Activated naive CD4-positive, alpha-beta T cell treated with anti-CD3 and anti-CD28 coated beads, Interleukin-2, amount 50 U/mL, for 72 hours (primary cell): Measurements from ENCODE around the gene REG4. TPM values are rescaled to one million over a fixed set of nuclear protein-coding genes. Genes with fewer than 3 reads are reported as not detected.
"Not testable (repeated sequence)": the region's sequence is repeated elsewhere in the genome, so short reads cannot be mapped to it uniquely, and the experiment has no call there.

Source experiments
- ATAC-seq, 2 donors: fragments of 150-1000 bp; cut with Tn5 transposase; 2 replicates each; pipeline ENCODE4 v1.10.0; 2021; ENCODE audit warnings: mild to moderate bottlenecking in 2 of 2, moderate library complexity in 2 of 2
- DNase-seq, 2 donors: peaks; one replicate each; pipeline ENCODE4 v3.0.0; 2021 to 2022; ENCODE audit warnings: low spot score in 2 of 2
- H3K27ac Mint-ChIP-seq, 2 donors: one replicate each; pipeline ENCODE4 v1.8.0; 2022; ENCODE audit warnings: mild to moderate bottlenecking in 2 of 2, mixed read lengths in 2 of 2
- H3K36me3 Mint-ChIP-seq, 2 donors: one replicate each; pipeline ENCODE4 v1.8.0; 2022; ENCODE audit warnings: mixed read lengths in 2 of 2
- H3K9me3 Mint-ChIP-seq, 2 donors: one replicate each; pipeline ENCODE4 v1.8.0; 2022; ENCODE audit warnings: mixed read lengths in 2 of 2
- total RNA-seq, 2 donors: library from RNA; stranded (reverse); gene quantifications; one replicate each; pipeline ENCODE4 v1.2.3, GENCODE V29; 2022

REG4 gene
- 1 to 10 TPM in 1 of 2 donors, under 1 TPM in 1; 0.89 to 7.2 TPM for total RNA-seq

GRCh38 chr1:119811387-119811786 lies at the start of gene REG4:
REG4 (minus strand) TSS chr1:119811460; CDS start chr1:119808769, 2,691 bp downstream.
- Mint-ChIP-seq H3K36me3 (no peaks in the 10 kb centered on the region), H3K27ac (no peak within 1 kb of the TSS), H3K9me3 (no peaks in the 10 kb centered on the region)
- DNase-seq (no peak), ATAC-seq (no peak)

- Mint-ChIP-seq H3K36me3 (no peaks in the 10 kb centered on the region), H3K9me3 (no peaks in the 10 kb centered on the region), H3K27ac (no peak overlapping the region)
- peak; percentile 77 to 84 for ATAC-seq
- no peak for DNase-seq
Observed at GRCh38 chr1:119859647-119860046, 48.4 kb upstream of the REG4 start.

- not testable (repeated sequence) for ATAC-seq, H3K9me3 Mint-ChIP-seq, DNase-seq, H3K36me3 Mint-ChIP-seq
- H3K27ac Mint-ChIP-seq: peak overlapping the region in 1 of 2 donors; percentile 91
Observed at GRCh38 chr1:119858556-119859214, 47.4 kb upstream of the REG4 start.

DNA sequence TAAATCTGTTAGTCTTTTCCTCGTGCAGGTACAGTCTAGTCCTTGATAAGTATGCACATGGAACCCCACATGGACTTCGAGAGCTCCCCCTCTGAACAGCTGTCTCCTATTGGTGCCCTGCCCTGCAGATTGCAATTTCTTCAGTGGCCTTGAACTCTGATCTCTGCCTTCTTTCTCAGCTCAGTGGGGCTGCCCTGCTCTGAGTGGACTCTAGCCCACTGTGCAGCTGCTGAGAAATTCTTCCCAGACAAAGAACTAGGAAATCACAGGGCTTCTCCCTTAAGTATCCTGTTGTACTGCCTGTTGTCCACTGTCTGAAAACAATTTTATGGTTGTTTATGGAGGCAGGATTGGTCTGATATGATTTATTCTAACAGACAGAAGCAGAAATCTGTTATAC lies 46.9 kb upstream of the REG4 start:
- no peak for ATAC-seq
- Mint-ChIP-seq H3K27ac (no peak overlapping the region), H3K9me3 (no peaks in the 10 kb centered on the region)

DNA sequence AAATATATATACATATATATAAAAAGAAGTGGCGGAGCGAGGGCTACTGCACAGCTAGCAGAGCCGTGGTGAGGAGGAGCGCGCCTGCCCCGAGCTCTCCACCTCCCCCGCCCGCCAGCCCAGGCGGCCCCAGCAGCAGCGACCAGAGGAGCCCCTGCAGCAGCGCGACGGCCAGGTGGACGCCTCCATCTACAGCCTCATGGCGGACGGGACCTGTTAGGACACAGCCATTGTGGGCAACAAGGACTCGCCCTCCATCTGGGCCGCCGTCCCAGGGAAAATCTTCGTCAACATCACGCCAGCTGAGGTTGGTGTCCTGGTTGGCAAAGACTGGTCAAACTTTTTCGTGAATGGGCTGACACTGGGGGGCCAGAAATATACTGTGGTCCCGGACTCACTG lies 41.9 kb upstream of the REG4 start:
- ATAC-seq (no peak), DNase-seq (no peak)
- H3K36me3 Mint-ChIP-seq: no peaks in the 10 kb centered on the region
- H3K9me3 Mint-ChIP-seq: no peaks in the 10 kb centered on the region
- no peak overlapping the region for H3K27ac Mint-ChIP-seq

More for the DNA sequence above, 46.9 kb upstream of the REG4 start:
- no peaks in the 10 kb centered on the region for H3K36me3 Mint-ChIP-seq
- DNase-seq: no peak

DNA sequence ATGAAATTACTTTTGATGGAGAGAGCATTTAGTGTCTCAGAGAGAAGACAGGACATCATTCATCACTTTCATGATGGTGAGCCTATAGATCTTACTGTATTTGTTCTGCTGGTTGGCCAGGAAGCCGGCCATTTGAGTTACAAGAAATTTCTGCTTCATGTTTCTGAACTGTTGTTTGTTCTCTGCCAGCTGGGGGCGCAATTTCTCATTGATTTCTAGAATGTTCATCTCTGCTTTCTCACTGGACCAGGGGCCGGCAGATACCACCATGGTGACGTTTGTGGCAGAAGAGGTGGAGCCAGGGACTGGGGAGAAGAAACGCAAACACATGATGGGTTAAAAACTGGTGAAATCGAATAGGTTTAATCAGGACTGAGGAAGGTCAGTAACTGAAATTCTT lies 32.9 kb upstream of the REG4 start:
- H3K36me3 Mint-ChIP-seq, DNase-seq, ATAC-seq, H3K27ac Mint-ChIP-seq, H3K9me3 Mint-ChIP-seq: not testable (repeated sequence)

- no peak overlapping the region for H3K27ac Mint-ChIP-seq
Observed at GRCh38 chr1:119841306-119841705, 30.0 kb upstream of the REG4 start.

DNA sequence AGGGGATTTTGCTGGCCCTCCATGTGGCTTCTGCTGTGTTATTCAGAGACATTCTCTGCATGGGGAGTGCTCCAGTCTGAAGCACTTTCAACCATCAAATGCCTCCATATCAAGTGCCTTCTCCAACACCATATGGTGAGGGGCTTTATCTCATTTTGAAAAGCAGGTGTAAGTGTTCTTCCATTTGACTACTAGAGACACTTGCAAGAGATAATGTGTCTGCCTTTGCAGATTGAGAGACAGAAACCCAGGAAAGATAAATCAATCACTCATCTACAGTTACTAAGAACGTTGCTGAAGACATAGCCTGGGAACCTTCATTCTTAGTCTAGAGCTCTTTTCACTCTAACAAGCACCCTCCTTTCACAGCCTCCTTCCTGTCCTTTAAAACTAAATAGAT lies 29.5 kb upstream of the REG4 start:
- no peak for DNase-seq
- H3K36me3 Mint-ChIP-seq: no peaks in the 10 kb centered on the region
- ATAC-seq: no peak

More at GRCh38 chr1:119841306-119841705, 30.0 kb upstream of the REG4 start:
- ATAC-seq (no peak), DNase-seq (no peak)
- Mint-ChIP-seq H3K36me3 (no peaks in the 10 kb centered on the region), H3K9me3 (no peaks in the 10 kb centered on the region)

GRCh38 chr1:119838236-119838635 lies 27.0 kb upstream of the REG4 start:
- DNase-seq: no peak
- Mint-ChIP-seq H3K9me3 (no peaks in the 10 kb centered on the region), H3K36me3 (no peaks in the 10 kb centered on the region), H3K27ac (no peak overlapping the region)
- ATAC-seq: peak in 1 of 2 donors; percentile 35

More for the DNA sequence above, 29.5 kb upstream of the REG4 start:
- Mint-ChIP-seq H3K27ac (no peak overlapping the region), H3K9me3 (no peaks in the 10 kb centered on the region)

DNA sequence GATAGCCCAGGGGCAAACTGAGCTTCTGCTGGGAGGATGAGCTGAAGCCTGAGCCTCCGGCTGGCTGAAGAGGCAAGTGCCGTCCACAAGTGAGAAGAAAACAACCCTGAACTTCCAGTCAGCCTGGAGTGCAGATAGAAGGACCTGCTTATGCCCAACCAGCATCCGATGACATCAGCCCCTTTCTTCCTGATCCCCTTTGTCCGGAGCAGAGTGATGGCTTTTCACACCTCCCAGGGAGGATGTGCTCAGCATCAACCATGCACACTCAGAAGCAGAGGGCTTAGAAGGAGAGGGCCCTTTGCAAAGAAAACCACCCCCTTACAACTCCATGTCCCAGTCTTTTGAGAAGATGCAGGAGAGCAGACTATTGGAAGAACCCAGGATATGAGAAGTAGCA lies 23.7 kb upstream of the REG4 start:
- no peak for DNase-seq
- Mint-ChIP-seq H3K36me3 (no peaks in the 10 kb centered on the region), H3K9me3 (no peaks in the 10 kb centered on the region), H3K27ac (no peak overlapping the region)
- no peak for ATAC-seq

GRCh38 chr1:119831027-119831426 lies 19.8 kb upstream of the REG4 start:
- DNase-seq (no peak), ATAC-seq (no peak)
- H3K36me3 Mint-ChIP-seq: no peaks in the 10 kb centered on the region
- no peak overlapping the region for H3K27ac Mint-ChIP-seq
- H3K9me3 Mint-ChIP-seq: no peaks in the 10 kb centered on the region

- no peaks in the 10 kb centered on the region for H3K36me3 Mint-ChIP-seq
- ATAC-seq (no peak), DNase-seq (no peak)
- no peaks in the 10 kb centered on the region for H3K9me3 Mint-ChIP-seq
- no peak overlapping the region for H3K27ac Mint-ChIP-seq
Observed at GRCh38 chr1:119829625-119830024, 18.4 kb upstream of the REG4 start.

- not testable (repeated sequence) for H3K36me3 Mint-ChIP-seq, H3K27ac Mint-ChIP-seq, ATAC-seq, H3K9me3 Mint-ChIP-seq, DNase-seq
Observed at GRCh38 chr1:119829006-119829405, 17.7 kb upstream of the REG4 start.

- DNase-seq: no peak
- H3K27ac Mint-ChIP-seq: no peak overlapping the region
- no peaks in the 10 kb centered on the region for H3K9me3 Mint-ChIP-seq
- no peak for ATAC-seq
- H3K36me3 Mint-ChIP-seq: no peaks in the 10 kb centered on the region
Observed at GRCh38 chr1:119828266-119828665, 17.0 kb upstream of the REG4 start.

DNA sequence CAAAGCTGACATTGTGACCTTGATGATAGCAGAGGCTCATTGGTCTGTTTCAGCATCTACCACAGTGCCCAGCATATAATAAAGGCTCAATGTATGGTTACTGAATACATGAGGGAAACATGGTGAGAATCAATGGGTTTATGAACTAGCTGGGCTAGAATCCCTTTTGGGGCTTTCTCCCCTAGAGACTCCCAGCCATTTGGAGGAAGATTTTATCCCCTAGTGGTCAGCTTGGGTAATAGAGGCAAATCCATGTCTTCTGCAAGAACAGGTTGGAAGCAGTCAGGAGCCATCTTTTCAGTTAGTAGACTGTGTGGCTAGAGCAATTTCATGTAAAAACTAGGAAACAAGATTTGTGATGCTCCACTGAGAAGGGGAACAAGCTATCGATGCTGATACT lies 15.8 kb upstream of the REG4 start:
- H3K9me3 Mint-ChIP-seq: no peaks in the 10 kb centered on the region
- H3K36me3 Mint-ChIP-seq: no peaks in the 10 kb centered on the region
- peak in 1 of 2 donors; percentile 44 for ATAC-seq
- no peak for DNase-seq
- no peak overlapping the region for H3K27ac Mint-ChIP-seq

DNA sequence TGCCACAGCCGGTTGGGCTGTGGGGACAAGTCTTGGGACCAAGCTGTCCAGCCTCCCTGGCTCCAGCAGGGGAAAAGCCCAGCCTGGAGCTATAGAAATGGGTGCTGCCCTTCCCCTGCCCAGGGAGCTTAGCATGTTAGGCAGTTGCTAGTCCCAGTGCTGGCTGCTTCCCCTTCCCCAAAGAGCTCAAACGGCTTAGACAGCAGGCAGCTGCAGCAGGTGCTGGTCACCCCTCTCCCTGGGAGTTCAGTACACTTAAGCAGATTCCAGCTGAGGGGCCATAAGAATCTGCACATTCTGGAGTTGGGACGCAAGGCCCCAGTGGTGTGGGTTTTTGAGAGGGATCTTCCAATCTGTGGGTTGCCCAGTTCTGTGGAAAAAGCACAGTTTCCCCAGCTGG lies 11.1 kb upstream of the REG4 start:
- no peaks in the 10 kb centered on the region for H3K36me3 Mint-ChIP-seq
- H3K27ac Mint-ChIP-seq: no peak overlapping the region
- DNase-seq: no peak
- ATAC-seq: no peak
- peaks cover 0 to 4% of the 10 kb centered on the region in 2 donors for H3K9me3 Mint-ChIP-seq

- no peak overlapping the region for H3K27ac Mint-ChIP-seq
- peaks cover 0 to 4% of the 10 kb centered on the region in 2 donors for H3K9me3 Mint-ChIP-seq
- DNase-seq (no peak), ATAC-seq (no peak)
- H3K36me3 Mint-ChIP-seq: no peaks in the 10 kb centered on the region
Observed at GRCh38 chr1:119818181-119818580, 6.9 kb upstream of the REG4 start.

DNA sequence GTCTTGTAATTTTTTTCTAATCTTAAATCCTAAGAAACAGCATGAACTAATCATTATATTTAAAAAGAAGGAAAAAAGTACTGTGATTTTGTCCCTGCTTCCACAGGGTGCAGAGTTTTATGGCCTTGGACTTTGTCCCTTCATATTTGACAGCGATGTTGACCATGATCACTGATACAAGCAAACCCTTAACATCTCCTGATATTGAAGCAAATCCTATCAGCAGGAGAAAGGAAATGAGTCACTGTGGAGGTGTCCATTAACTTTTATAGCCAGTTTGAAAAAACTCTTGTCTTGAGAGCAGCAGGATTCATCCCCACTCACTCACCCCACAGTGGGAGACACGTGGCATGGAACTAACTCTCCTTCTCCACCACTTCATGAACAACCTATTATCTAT lies 5.1 kb upstream of the REG4 start:
- DNase-seq (no peak), ATAC-seq (no peak)
- Mint-ChIP-seq H3K9me3 (peaks cover 0 to 4% of the 10 kb centered on the region in 2 donors), H3K36me3 (no peaks in the 10 kb centered on the region), H3K27ac (no peak overlapping the region)
